Mesenchymal stem cell (in vitro differentiated cells and primary cell): ENCODE data around the gene COL11A1.

ENCODE experiments used
- DNase-seq: peaks from one replicate; pipeline ENCODE4 v3.0.0-alpha.2; 2013
- H2AFZ ChIP-seq: one replicate; pipeline ENCODE4 v1.6.1; 2013; ENCODE audit warnings: low read depth, mild to moderate bottlenecking, control low read depth, inconsistent platforms, low read length, moderate library complexity
- H2AK5ac ChIP-seq: 2 replicates; pipeline ENCODE4 v1.6.1; 2013; ENCODE audit warnings: low read length, moderate library complexity, mild to moderate bottlenecking, inconsistent platforms; ENCODE audit not compliant: severe bottlenecking
- H2BK120ac ChIP-seq: one replicate; pipeline ENCODE4 v1.6.1; 2013; ENCODE audit warnings: low read depth, mild to moderate bottlenecking, inconsistent platforms, low read length, moderate library complexity
- H2BK12ac ChIP-seq, 2 experiments: one replicate each; pipeline ENCODE4 v1.6.1; 2013; ENCODE audit warnings: inconsistent platforms in 2 of 2, low read length in 2 of 2, mild to moderate bottlenecking in 2 of 2, moderate library complexity in 2 of 2, control low read depth in 1 of 2
- H2BK15ac ChIP-seq: one replicate; pipeline ENCODE4 v1.6.1; 2013; ENCODE audit warnings: mild to moderate bottlenecking, low read depth, inconsistent platforms; ENCODE audit not compliant: poor library complexity, severe bottlenecking
- H2BK5ac ChIP-seq: 2 replicates; pipeline ENCODE4 v1.6.1; 2013; ENCODE audit warnings: low read depth, mild to moderate bottlenecking, low read length, control low read depth, inconsistent platforms; ENCODE audit not compliant: poor library complexity, severe bottlenecking
- H3K14ac ChIP-seq, 2 experiments: one replicate each; pipeline ENCODE4 v1.6.1; 2013; ENCODE audit warnings: inconsistent platforms in 2 of 2, low read length in 2 of 2, control low read depth in 1 of 2, mild to moderate bottlenecking in 1 of 2, moderate library complexity in 1 of 2
- H3K18ac ChIP-seq, 2 experiments: one replicate each; pipeline ENCODE4 v1.6.1; 2013; ENCODE audit warnings: inconsistent platforms in 2 of 2, low read length in 2 of 2, control low read depth in 1 of 2, low read depth in 1 of 2, mild to moderate bottlenecking in 1 of 2
- H3K23ac ChIP-seq, 2 experiments: one replicate each; pipeline ENCODE4 v1.6.1; 2013; ENCODE audit warnings: inconsistent platforms in 2 of 2, low read length in 2 of 2, mild to moderate bottlenecking in 2 of 2, moderate library complexity in 2 of 2, control low read depth in 1 of 2
- H3K27ac ChIP-seq: 2 replicates; pipeline ENCODE4 v1.5.1; 2013; ENCODE audit warnings: mild to moderate bottlenecking, moderate library complexity, low read length, control low read depth, inconsistent platforms; ENCODE audit not compliant: poor library complexity, severe bottlenecking
- H3K27me3 ChIP-seq, 2 experiments: 2 replicates each; pipeline versions ENCODE4 v1.6.1 to v1.7.0; 2013; ENCODE audit warnings: low read length in 2 of 2, mild to moderate bottlenecking in 2 of 2, moderate library complexity in 2 of 2, control low read depth in 1 of 2, inconsistent platforms in 1 of 2; ENCODE audit not compliant: control insufficient read depth in 1 of 2, insufficient read depth in 1 of 2
- H3K36me3 ChIP-seq, 2 experiments: 2 replicates each; pipeline versions ENCODE4 v1.6.1 to v1.7.0; 2013; ENCODE audit warnings: low read length in 2 of 2, control low read depth in 1 of 2, inconsistent platforms in 1 of 2, low read depth in 1 of 2, mild to moderate bottlenecking in 1 of 2; ENCODE audit not compliant: insufficient read depth in 2 of 2, control insufficient read depth in 1 of 2
- H3K4ac ChIP-seq, 2 experiments: one replicate each; pipeline ENCODE4 v1.6.1; 2013; ENCODE audit warnings: inconsistent platforms in 2 of 2, low read length in 2 of 2, mild to moderate bottlenecking in 2 of 2, moderate library complexity in 2 of 2, control low read depth in 1 of 2, low read depth in 1 of 2
- H3K4me1 ChIP-seq: 2 replicates; pipeline ENCODE4 v1.6.1; 2013; ENCODE audit warnings: low read depth, low read length, control low read depth; ENCODE audit not compliant: control insufficient read depth, insufficient read depth
- H3K4me2 ChIP-seq: 2 replicates; pipeline ENCODE4 v1.6.1; 2013; ENCODE audit warnings: low read length, mild to moderate bottlenecking, inconsistent platforms; ENCODE audit not compliant: poor library complexity, severe bottlenecking
- H3K4me3 ChIP-seq, 2 experiments: 2 replicates each; pipeline versions ENCODE4 v1.5.1 to v1.7.0; 2013; ENCODE audit warnings: low read length in 2 of 2, mild to moderate bottlenecking in 2 of 2, control low read depth in 1 of 2, low read depth in 1 of 2; ENCODE audit not compliant: insufficient read depth in 1 of 2
- H3K79me1 ChIP-seq: replicated peaks from 2 replicates; pipeline ENCODE4 v1.6.1; 2013; ENCODE audit warnings: mild to moderate bottlenecking, control low read depth, low read length, inconsistent platforms; ENCODE audit not compliant: poor library complexity, severe bottlenecking
- H3K9ac ChIP-seq: 2 replicates; pipeline ENCODE4 v1.7.0; 2013; ENCODE audit warnings: mild to moderate bottlenecking, low read length, moderate library complexity
- H3K9me3 ChIP-seq: 2 replicates; pipeline ENCODE4 v1.7.0; 2013; ENCODE audit warnings: mild to moderate bottlenecking, low read length; ENCODE audit not compliant: control insufficient read depth
- H4K8ac ChIP-seq: one replicate; pipeline ENCODE4 v1.6.1; 2013; ENCODE audit warnings: inconsistent platforms, mild to moderate bottlenecking, low read length, moderate library complexity
- H4K91ac ChIP-seq: one replicate; pipeline ENCODE4 v1.6.1; 2013; ENCODE audit warnings: mild to moderate bottlenecking, low read length, inconsistent platforms
- WGBS: methylation state at CpG from one replicate; pipeline ENCODE4 v1.1.7; 2013; ENCODE audit warnings: mixed read lengths; 5-methylcytosine and 5-hydroxymethylcytosine counted together

The COL11A1 gene

GRCh38 chr1:102901996-102902395 lies 206.3 kb downstream of the COL11A1 start:
- H3K14ac ChIP-seq = no peak overlapping the region
- H3K4me2 ChIP-seq = no peak overlapping the region
- no peak overlapping the region for H2BK12ac ChIP-seq
- no peaks in the 10 kb centered on the region for H3K9me3 ChIP-seq
- H3K4ac ChIP-seq = no peak overlapping the region
- WGBS = 81% methylated on average over 1 of the region's 1 CpG
- no peaks in the 10 kb centered on the region for H3K27me3 ChIP-seq
- no peak for DNase-seq
- H2BK120ac ChIP-seq = no peak overlapping the region
- no peak overlapping the region for H3K23ac ChIP-seq
- H4K91ac ChIP-seq = no peak overlapping the region
- no peak overlapping the region for H3K4me3 ChIP-seq
- H3K9ac ChIP-seq = no peak overlapping the region
- no peak overlapping the region for H2BK5ac ChIP-seq
- H3K27ac ChIP-seq = no peak overlapping the region
- H4K8ac ChIP-seq = no peak overlapping the region
- H3K18ac ChIP-seq = no peak overlapping the region
- no peak overlapping the region for H2BK15ac ChIP-seq
- H2AK5ac ChIP-seq = no peak overlapping the region
- H3K4me1 ChIP-seq = peaks cover 1% of the 10 kb centered on the region
- H3K36me3 ChIP-seq = peaks cover 0 to 12% of the 10 kb centered on the region in 2 experiments
- H2AFZ ChIP-seq = no peak overlapping the region
- H3K79me1 ChIP-seq = peaks cover 4% of the 10 kb centered on the region

- WGBS = 80% methylated on average over 2 of the region's 3 CpGs
- Histone ChIP-seq H3K4ac (no peak overlapping the region), H2BK15ac (no peak overlapping the region)
Observed at GRCh38 chr1:102899935-102900334, 208.4 kb downstream of the COL11A1 start.

GRCh38 chr1:102897557-102897956 lies 210.8 kb downstream of the COL11A1 start:
- Histone ChIP-seq H3K4ac (no peak overlapping the region), H4K91ac (no peak overlapping the region), H3K23ac (no peak overlapping the region), H4K8ac (no peak overlapping the region), H2BK5ac (no peak overlapping the region), H3K27me3 (no peaks in the 10 kb centered on the region), H2BK15ac (no peak overlapping the region), H3K9me3 (no peaks in the 10 kb centered on the region), H3K9ac (peak overlapping the region; percentile 63), H3K14ac (no peak overlapping the region), H2BK12ac (no peak overlapping the region), H3K27ac (no peak overlapping the region), H3K4me2 (no peak overlapping the region), H2AFZ (no peak overlapping the region), H2AK5ac (no peak overlapping the region), H3K18ac (no peak overlapping the region), H3K4me3 (no peak overlapping the region), H2BK120ac (no peak overlapping the region), H3K4me1 (peaks cover 1% of the 10 kb centered on the region), H3K36me3 (peaks cover 0 to 9% of the 10 kb centered on the region in 2 experiments), H3K79me1 (peaks cover 2% of the 10 kb centered on the region)
- 33% methylated on average over 2 of the region's 3 CpGs for WGBS
- peak; percentile 66 for DNase-seq

More at GRCh38 chr1:102899935-102900334, 208.4 kb downstream of the COL11A1 start:
- no peak overlapping the region for H2AFZ ChIP-seq
- H2BK12ac ChIP-seq = no peak overlapping the region
- no peak overlapping the region for H3K4me2 ChIP-seq
- no peak overlapping the region for H2BK5ac ChIP-seq
- H3K4me3 ChIP-seq = no peak overlapping the region
- DNase-seq = no peak
- no peak overlapping the region for H2BK120ac ChIP-seq
- H3K4me1 ChIP-seq = peaks cover 1% of the 10 kb centered on the region
- no peaks in the 10 kb centered on the region for H3K9me3 ChIP-seq
- H4K8ac ChIP-seq = no peak overlapping the region
- H3K18ac ChIP-seq = no peak overlapping the region
- peaks cover 0 to 9% of the 10 kb centered on the region in 2 experiments for H3K36me3 ChIP-seq
- no peak overlapping the region for H3K14ac ChIP-seq
- no peak overlapping the region for H2AK5ac ChIP-seq
- no peak overlapping the region for H3K27ac ChIP-seq
- no peaks in the 10 kb centered on the region for H3K27me3 ChIP-seq
- H3K23ac ChIP-seq = no peak overlapping the region
- no peak overlapping the region for H4K91ac ChIP-seq
- H3K79me1 ChIP-seq = peaks cover 4% of the 10 kb centered on the region
- H3K9ac ChIP-seq = no peak overlapping the region

GRCh38 chr1:102896771-102897170 lies 211.6 kb downstream of the COL11A1 start:
- no peak overlapping the region for H3K23ac ChIP-seq
- no peak overlapping the region for H2AFZ ChIP-seq
- no peak overlapping the region for H3K27ac ChIP-seq
- no peak overlapping the region for H3K4ac ChIP-seq
- H2AK5ac ChIP-seq = no peak overlapping the region
- H2BK12ac ChIP-seq = no peak overlapping the region
- H3K9ac ChIP-seq = no peak overlapping the region
- H4K8ac ChIP-seq = no peak overlapping the region
- H3K4me1 ChIP-seq = peaks cover 1% of the 10 kb centered on the region
- no peak overlapping the region for H2BK15ac ChIP-seq
- H2BK5ac ChIP-seq = no peak overlapping the region
- no peak overlapping the region for H2BK120ac ChIP-seq
- H3K79me1 ChIP-seq = peaks cover 2% of the 10 kb centered on the region
- H3K36me3 ChIP-seq = peaks cover 0 to 9% of the 10 kb centered on the region in 2 experiments
- 100% methylated on average over 1 of the region's 2 CpGs for WGBS
- no peak overlapping the region for H4K91ac ChIP-seq
- H3K18ac ChIP-seq = no peak overlapping the region
- H3K4me2 ChIP-seq = no peak overlapping the region
- no peak overlapping the region for H3K4me3 ChIP-seq
- no peak overlapping the region for H3K14ac ChIP-seq
- H3K9me3 ChIP-seq = no peaks in the 10 kb centered on the region
- no peaks in the 10 kb centered on the region for H3K27me3 ChIP-seq
- DNase-seq = no peak
